RWPE1 (cell line): Measurements from ENCODE around the gene TSEN54.

ENCODE experiments used
- CTCF ChIA-PET: fragments of 350-600 bp; sonication (Branson Sonifier 250); formaldehyde crosslinking; extraction: SDS; loops from one replicate; lab custom pipeline; 2021; lab: Yijun Ruan, JAX
- POLR2A ChIA-PET: fragments of 400-600 bp; formaldehyde crosslinking; extraction: SDS; loops from one replicate; lab custom pipeline; 2020; ENCODE audit warnings: antibody characterized with exemption; ENCODE audit not compliant: low non-redundant PET; lab: Yijun Ruan, JAX
- DNase-seq: peaks from one replicate; pipeline ENCODE4 v3.0.0; 2012; ENCODE audit warnings: low spot score
- H3K27ac ChIP-seq: fragments of 450-650 bp; 2 replicates; pipeline ENCODE4 v1.5.1; 2017
- CTCF ChIP-seq: fragments of 450-650 bp; conservative IDR thresholded peaks from 2 replicates; pipeline ENCODE4 v1.5.1; 2017; ENCODE audit warnings: low read depth, mild to moderate bottlenecking

TSEN54 gene

GRCh38 chr17:75506134-75506533 lies 10.2 kb upstream of the TSEN54 start:
- TF ChIP-seq CTCF, result no peak
- DNase-seq, result no peak
- ChIA-PET CTCF (interaction anchor here (0.6 kb wide), 1 partner anchor 126 kb away, joined by 4 read pairs; no protein-coding TSS in a partner anchor), POLR2A (no interaction called here)
- H3K27ac ChIP-seq, result peak overlapping the region; percentile 9

GRCh38 chr17:75506888-75507287 lies 9.4 kb upstream of the TSEN54 start:
- ChIA-PET CTCF (no interaction called here), POLR2A (no interaction called here)
- H3K27ac ChIP-seq, result peak overlapping the region; percentile 9; the same call in 1 of the 2 replicates
- DNase-seq, result no peak
- no peak for TF ChIP-seq CTCF

- ChIA-PET POLR2A (no interaction called here), CTCF (interaction anchor here (0.6 kb wide), 2 partner anchors 80 to 360 kb away, joined by 3 read pairs; no protein-coding TSS in a partner anchor)
- no peak for DNase-seq
- no peak for TF ChIP-seq CTCF
- H3K27ac ChIP-seq, result peak overlapping the region; percentile 86
These were observed 8.3 kb upstream of the TSEN54 start for GRCh38 chr17:75507733-75508719.

- ChIA-PET CTCF (no interaction called here), POLR2A (no interaction called here)
- TF ChIP-seq CTCF, result no peak
- no peak for DNase-seq
- peak overlapping the region; percentile 86 for H3K27ac ChIP-seq
These were observed 7.4 kb upstream of the TSEN54 start for GRCh38 chr17:75508931-75509361.

- peak overlapping the region; percentile 86 for H3K27ac ChIP-seq
- TF ChIP-seq CTCF, result no peak
- no peak for DNase-seq
- ChIA-PET POLR2A (no interaction called here), CTCF (no interaction called here)
These were observed 6.6 kb upstream of the TSEN54 start for GRCh38 chr17:75509528-75510258.

- ChIA-PET CTCF (no interaction called here), POLR2A (interaction anchor here (0.5 kb wide), 1 partner anchor 14 kb away, joined by 3 read pairs; the partner anchor contains the start of gene LLGL2)
- DNase-seq, result no peak
- no peak for TF ChIP-seq CTCF
- peak overlapping the region; percentile 86 for H3K27ac ChIP-seq
These were observed 5.1 kb upstream of the TSEN54 start for GRCh38 chr17:75511270-75511609.
